Skeletal muscle tissue (tissue), 4 donors: ENCODE results near the gene FKBP8. TPM values are rescaled to one million over a fixed set of nuclear protein-coding genes. Genes with fewer than 3 reads are reported as not detected.

Experiments
- H3K27ac ChIP-seq: one replicate; pipeline ENCODE4 v1.7.0; 2013; ENCODE audit warnings: mild to moderate bottlenecking, low read depth, low read length, inconsistent platforms
- H3K27me3 ChIP-seq, 3 donors: one replicate each; pipeline ENCODE4 v1.7.0; 2013; ENCODE audit warnings: low read length in 3 of 3; ENCODE audit not compliant: control insufficient read depth in 3 of 3, insufficient read depth in 3 of 3
- H3K36me3 ChIP-seq, 3 donors: one replicate each; pipeline ENCODE4 v1.7.0; 2013; ENCODE audit warnings: low read length in 3 of 3; ENCODE audit not compliant: control insufficient read depth in 3 of 3, insufficient read depth in 3 of 3
- H3K4me1 ChIP-seq, 3 donors: one replicate each; pipeline ENCODE4 v1.7.0; 2013; ENCODE audit warnings: low read length in 3 of 3, mild to moderate bottlenecking in 3 of 3; ENCODE audit not compliant: control insufficient read depth in 3 of 3, insufficient read depth in 3 of 3
- H3K4me3 ChIP-seq, 3 donors: one replicate each; pipeline ENCODE4 v1.7.0; 2013; ENCODE audit warnings: low read length in 3 of 3
- H3K9ac ChIP-seq, 3 donors: one replicate each; pipeline ENCODE4 v1.7.0; 2013; ENCODE audit warnings: low read length in 3 of 3, mild to moderate bottlenecking in 3 of 3, moderate library complexity in 2 of 3, low read depth in 1 of 3
- H3K9me3 ChIP-seq, 3 donors: one replicate each; pipeline ENCODE4 v1.7.0; 2013; ENCODE audit warnings: low read length in 3 of 3; ENCODE audit not compliant: control insufficient read depth in 3 of 3
- total RNA-seq: library from RNA; depleted of rRNA; stranded (reverse); fragments of >200 nt; gene quantifications from one replicate; pipeline ENCODE4 v1.2.3, GENCODE V29; 2014
- donor health status: Osteomylitis.

Gene FKBP8
- total RNA-seq, 1 donor from 2014 or later, result 116 TPM

- H3K9me3 ChIP-seq, result no peaks in the 10 kb centered on the region
- H3K27ac ChIP-seq, result peak overlapping the region; percentile 66
- H3K27me3 ChIP-seq, result no peaks in the 10 kb centered on the region
- peaks cover 74 to 91% (median 84%) of the 10 kb centered on the region in 3 donors for H3K4me1 ChIP-seq
- peak overlapping the region in 2 of 3 donors; percentile 20 to 45 for H3K4me3 ChIP-seq
- H3K36me3 ChIP-seq, result no peaks in the 10 kb centered on the region
- peak overlapping the region; percentile 12 to 66 (median 65) for H3K9ac ChIP-seq
Measured at GRCh38 chr19:18488403-18488723, 55.0 kb downstream of the FKBP8 start.

- Histone ChIP-seq H3K27me3 (no peaks in the 10 kb centered on the region), H3K4me3 (peak overlapping the region in 1 of 3 donors; percentile 13), H3K36me3 (no peaks in the 10 kb centered on the region), H3K9ac (peak overlapping the region in 2 of 3 donors; percentile 65 to 66), H3K9me3 (no peaks in the 10 kb centered on the region), H3K27ac (peak overlapping the region; percentile 66), H3K4me1 (peaks cover 73 to 91% (median 82%) of the 10 kb centered on the region in 3 donors)
Measured at GRCh38 chr19:18487576-18488402, 55.6 kb downstream of the FKBP8 start.

- H3K36me3 ChIP-seq, result no peaks in the 10 kb centered on the region
- H3K4me3 ChIP-seq, result peak overlapping the region in 1 of 3 donors; percentile 30
- peak overlapping the region; percentile 33 for H3K27ac ChIP-seq
- H3K4me1 ChIP-seq, result peaks cover 63 to 86% (median 74%) of the 10 kb centered on the region in 3 donors
- no peaks in the 10 kb centered on the region for H3K27me3 ChIP-seq
- H3K9me3 ChIP-seq, result no peaks in the 10 kb centered on the region
- peak overlapping the region in 2 of 3 donors; percentile 34 to 50 for H3K9ac ChIP-seq
Measured at GRCh38 chr19:18486746-18487145, 56.6 kb downstream of the FKBP8 start.

GRCh38 chr19:18484992-18485391 is 58.4 kb downstream of the FKBP8 start:
- peaks cover 66 to 94% (median 78%) of the 10 kb centered on the region in 3 donors for H3K4me1 ChIP-seq
- H3K27ac ChIP-seq, result peak overlapping the region; percentile 36
- H3K4me3 ChIP-seq, result no peak overlapping the region
- H3K9me3 ChIP-seq, result no peaks in the 10 kb centered on the region
- no peaks in the 10 kb centered on the region for H3K36me3 ChIP-seq
- peak overlapping the region; percentile 7 to 45 (median 16) for H3K9ac ChIP-seq
- H3K27me3 ChIP-seq, result no peaks in the 10 kb centered on the region

- Histone ChIP-seq H3K4me3 (no peak overlapping the region), H3K36me3 (no peaks in the 10 kb centered on the region), H3K27ac (no peak overlapping the region), H3K9ac (peak overlapping the region in 1 of 3 donors; percentile 25), H3K27me3 (no peaks in the 10 kb centered on the region), H3K4me1 (peaks cover 66 to 94% (median 77%) of the 10 kb centered on the region in 3 donors), H3K9me3 (no peaks in the 10 kb centered on the region)
Measured at GRCh38 chr19:18483119-18483890, 60.1 kb downstream of the FKBP8 start.

Other genes starting within 250 kb of the FKBP8 start
- gene LSM4, start 220.5 kb downstream of the FKBP8 start, total RNA-seq, result 119 TPM
- gene PGPEP1, start 203.0 kb downstream of the FKBP8 start, total RNA-seq, result 10.4 TPM
- 1.0 TPM for gene GDF15, start 157.4 kb downstream of the FKBP8 start, total RNA-seq
- gene LRRC25, start 146.0 kb downstream of the FKBP8 start, total RNA-seq, result 2.1 TPM
- gene SSBP4, start 124.2 kb downstream of the FKBP8 start, total RNA-seq, result 79.3 TPM
- 86.6 TPM for gene ISYNA1, start 105.4 kb downstream of the FKBP8 start, total RNA-seq
- gene ELL, start 21.5 kb downstream of the FKBP8 start, total RNA-seq, result 24.5 TPM
- gene KXD1, start 14.3 kb upstream of the FKBP8 start, total RNA-seq, result 36.0 TPM
- 905 TPM for gene UBA52, start 28.3 kb upstream of the FKBP8 start, total RNA-seq
- gene REX1BD, start 45.2 kb upstream of the FKBP8 start, total RNA-seq, result 26.6 TPM
- gene CRLF1, start 63.2 kb upstream of the FKBP8 start, total RNA-seq, result 2.6 TPM
- 2.1 TPM for gene TMEM59L, start 69.3 kb upstream of the FKBP8 start, total RNA-seq
- gene KLHL26, start 93.5 kb upstream of the FKBP8 start, total RNA-seq, result 2.1 TPM
- 3.1 TPM for gene CRTC1, start 140.1 kb upstream of the FKBP8 start, total RNA-seq
- gene COMP, start 247.7 kb upstream of the FKBP8 start, total RNA-seq, result 15.7 TPM